NCI-H146 treated with DMSO at 0.1 percent for 48 hours (cell line): Measurements from ENCODE around the gene FXN.
A peak's percentile ranks its signal among the peaks of the same experiment; 100 is the strongest.
"Not testable (repeated sequence)": the region's sequence is repeated elsewhere in the genome, so short reads cannot be mapped to it uniquely, and the experiment has no call there.

Experiments used
- DNase-seq: peaks from one replicate; lab custom pipeline; 2025; ENCODE audit not compliant: unreplicated experiment; lab: John Stamatoyannopoulos, UW

The FXN gene

GRCh38 chr9:69023650-69024049 lies 11.9 kb upstream of the FXN start:
- DNase-seq: peak; percentile 52

- peak; percentile 44 for DNase-seq
Measured at GRCh38 chr9:69027355-69028097, 8.0 kb upstream of the FXN start.

GRCh38 chr9:69028754-69029153 lies 6.8 kb upstream of the FXN start:
- no peak for DNase-seq

GRCh38 chr9:69029535-69029934 lies 6.0 kb upstream of the FXN start:
- DNase-seq: no peak

- DNase-seq: no peak
Measured at GRCh38 chr9:69030851-69031645, 4.5 kb upstream of the FXN start.

- no peak for DNase-seq
Measured at GRCh38 chr9:69034071-69034470, 1.5 kb upstream of the FXN start.

- DNase-seq: no peak
Measured at GRCh38 chr9:69036309-69036708, 757 bp downstream of the FXN start.

- no peak for DNase-seq
Measured at GRCh38 chr9:69036799-69037198, 1.2 kb downstream of the FXN start.

- no peak for DNase-seq
Measured at GRCh38 chr9:69040646-69041045, 5.1 kb downstream of the FXN start.

- DNase-seq: no peak
Measured at GRCh38 chr9:69044240-69045219, 9.0 kb downstream of the FXN start.

GRCh38 chr9:69045821-69046220 lies 10.3 kb downstream of the FXN start:
- no peak for DNase-seq

GRCh38 chr9:69046723-69047122 lies 11.2 kb downstream of the FXN start:
- DNase-seq: no peak

- no peak for DNase-seq
Measured at GRCh38 chr9:69047371-69047770, 11.8 kb downstream of the FXN start.

GRCh38 chr9:69049094-69049493 lies 13.5 kb downstream of the FXN start:
- DNase-seq: no peak

GRCh38 chr9:69050936-69051335 lies 15.4 kb downstream of the FXN start:
- not testable (repeated sequence) for DNase-seq

- DNase-seq: no peak
Measured at GRCh38 chr9:69054989-69055388, 19.4 kb downstream of the FXN start.

GRCh38 chr9:69056191-69056815 lies 20.8 kb downstream of the FXN start:
- no peak for DNase-seq

GRCh38 chr9:69058101-69058500 lies 22.5 kb downstream of the FXN start:
- DNase-seq: no peak

GRCh38 chr9:69060766-69061165 lies 25.2 kb downstream of the FXN start:
- no peak for DNase-seq

- DNase-seq: no peak
Measured at GRCh38 chr9:69062195-69062594, 26.6 kb downstream of the FXN start.

GRCh38 chr9:69063839-69064238 lies 28.3 kb downstream of the FXN start:
- no peak for DNase-seq
